GM23338 (cell line): ENCODE results near the gene GALC. TPM values are rescaled to one million over a fixed set of nuclear protein-coding genes. Genes with fewer than 3 reads are reported as not detected.

Experiments
- ATAC-seq: fragments of 200-7000 bp; cut with Tn5 transposase; 3 replicates; pipeline ENCODE4 v1.9.1; 2020
- DNase-seq: peaks from one replicate; pipeline ENCODE4 v3.0.0-alpha.2; 2015; ENCODE audit warnings: low spot score
- H2AFZ ChIP-seq: fragments of 200-600 bp; sonication (generic); 2 replicates; pipeline ENCODE4 v1.8.0; 2016; ENCODE audit warnings: antibody characterized with exemption, mild to moderate bottlenecking, moderate library complexity
- H3F3A ChIP-seq: fragments of 200-600 bp; sonication (generic); replicated peaks from 2 replicates; pipeline ENCODE4 v1.8.0; 2017; ENCODE audit warnings: antibody characterized with exemption, mixed run types, low read depth
- H3K27ac ChIP-seq: fragments of 200-600 bp; sonication (generic); 2 replicates; pipeline ENCODE4 v1.6.1; 2016; ENCODE audit warnings: low read depth
- H3K27me3 ChIP-seq: fragments of 200-600 bp; sonication (generic); 2 replicates; pipeline ENCODE4 v1.8.0; 2016; ENCODE audit warnings: mild to moderate bottlenecking, mixed run types, moderate library complexity; ENCODE audit not compliant: insufficient read depth
- H3K36me3 ChIP-seq: fragments of 200-600 bp; sonication (generic); 2 replicates; pipeline ENCODE4 v1.8.0; 2016; ENCODE audit warnings: mild to moderate bottlenecking; ENCODE audit not compliant: insufficient read depth
- H3K4me1 ChIP-seq: fragments of 200-600 bp; sonication (generic); 2 replicates; pipeline ENCODE4 v1.8.0; 2016; ENCODE audit warnings: mild to moderate bottlenecking, moderate library complexity; ENCODE audit not compliant: insufficient read depth
- H3K4me2 ChIP-seq: fragments of 200-600 bp; sonication (generic); 2 replicates; pipeline ENCODE4 v1.7.1; 2017; ENCODE audit warnings: mixed run types
- H3K4me3 ChIP-seq: fragments of 200-600 bp; sonication (generic); 2 replicates; pipeline ENCODE4 v1.6.1; 2016; ENCODE audit warnings: mixed run types
- H3K79me2 ChIP-seq: fragments of 200-600 bp; sonication (generic); replicated peaks from 2 replicates; pipeline ENCODE4 v1.8.0; 2017; ENCODE audit warnings: mild to moderate bottlenecking; ENCODE audit not compliant: insufficient read depth
- H3K9me2 ChIP-seq: fragments of 200-600 bp; sonication (generic); 2 replicates; pipeline ENCODE4 v1.8.0; 2017; ENCODE audit not compliant: insufficient read depth
- H4K20me1 ChIP-seq: fragments of 200-600 bp; sonication (generic); replicated peaks from 2 replicates; pipeline ENCODE4 v1.8.0; 2017; ENCODE audit warnings: mild to moderate bottlenecking; ENCODE audit not compliant: insufficient read depth
- H3K27ac Mint-ChIP-seq: 2 replicates; pipeline ENCODE4 v1.8.0; 2020; ENCODE audit warnings: inconsistent platforms, mild to moderate bottlenecking, moderate library complexity, mixed read lengths
- H3K27me3 Mint-ChIP-seq: 3 replicates; pipeline ENCODE4 v1.8.0; 2022; ENCODE audit warnings: low read depth, mild to moderate bottlenecking, moderate library complexity, mixed read lengths, inconsistent platforms; ENCODE audit not compliant: insufficient read depth, poor library complexity
- H3K36me3 Mint-ChIP-seq: 3 replicates; pipeline ENCODE4 v1.8.0; 2021; ENCODE audit warnings: low read depth, mild to moderate bottlenecking, inconsistent platforms, moderate library complexity, mixed read lengths
- H3K4me1 Mint-ChIP-seq: 3 replicates; pipeline ENCODE4 v1.8.0; 2020; ENCODE audit warnings: mild to moderate bottlenecking, inconsistent platforms, mixed read lengths
- H3K4me3 Mint-ChIP-seq: 3 replicates; pipeline ENCODE4 v1.8.0; 2021; ENCODE audit warnings: moderate library complexity, mild to moderate bottlenecking, inconsistent platforms, mixed read lengths
- H3K9me3 Mint-ChIP-seq: 3 replicates; pipeline ENCODE4 v1.8.0; 2020; ENCODE audit warnings: moderate library complexity, mild to moderate bottlenecking, inconsistent platforms, mixed read lengths
- EZH2 ChIP-seq: fragments of 200-600 bp; sonication (generic); IDR thresholded peaks from one replicate; pipeline ENCODE4 v1.8.0; 2017; ENCODE audit warnings: antibody characterized with exemption, mild to moderate bottlenecking, low read depth; ENCODE audit not compliant: unreplicated experiment
- EZH2phosphoT487 ChIP-seq: fragments of 200-600 bp; sonication (generic); IDR thresholded peaks from one replicate; pipeline ENCODE4 v1.8.1; 2018; ENCODE audit warnings: antibody characterized with exemption; ENCODE audit not compliant: unreplicated experiment
- NANOG ChIP-seq: IDR thresholded peaks from 2 replicates; pipeline ENCODE4 v1.6.1; 2016; ENCODE audit warnings: antibody characterized with exemption, borderline replicate concordance
- POLR2AphosphoS5 ChIP-seq: IDR thresholded peaks from 2 replicates; pipeline ENCODE4 v1.6.1; 2016; ENCODE audit warnings: antibody characterized with exemption, low read depth
- REST ChIP-seq: IDR thresholded peaks from one replicate; pipeline ENCODE4 v1.6.1; 2018; ENCODE audit warnings: antibody characterized with exemption; ENCODE audit not compliant: unreplicated experiment
- STAT1 ChIP-seq: IDR thresholded peaks from one replicate; pipeline ENCODE4 v1.6.1; 2016; ENCODE audit warnings: antibody characterized with exemption; ENCODE audit not compliant: unreplicated experiment
- ZNF114 ChIP-seq: fragments of 250-450 bp; sonication (Bioruptor Pico); IDR thresholded peaks from 2 replicates; pipeline ENCODE4 v1.5.0; 2020; ENCODE audit warnings: mild to moderate bottlenecking, moderate library complexity
- ZNF331 ChIP-seq: fragments of 250-450 bp; sonication (Bioruptor Pico); IDR thresholded peaks from 2 replicates; pipeline ENCODE4 v1.5.0; 2020; ENCODE audit warnings: low read depth, mild to moderate bottlenecking, moderate library complexity
- ZNF462 ChIP-seq: fragments of 250-450 bp; sonication (Bioruptor Pico); IDR thresholded peaks from 2 replicates; pipeline ENCODE4 v1.5.0; 2020; ENCODE audit warnings: mild to moderate bottlenecking, moderate library complexity
- polyA plus RNA-seq: library from polyadenylated mRNA; unstranded; fragments of >200 nt; fragmentation: Nextera tagmentation; extraction: Ambion mirVana; gene quantifications from 2 replicates; pipeline ENCODE4 v1.2.1, GENCODE V29; 2016
- total RNA-seq: library from RNA; depleted of rRNA; stranded (reverse); fragments of >200 nt; shearing (Covaris generic); gene quantifications from 2 replicates; pipeline ENCODE4 v1.2.3, GENCODE V29; 2014
- TF ChIP-seq, protein P1 (sequence below): IDR thresholded peaks from 2 replicates; pipeline ENCODE4 v1.6.1; 2016; ENCODE audit warnings: antibody characterized with exemption

Gene GALC
- total and polyA plus RNA-seq, 2 experiments from 2014 or later: 3.4 to 12.9 TPM

DNA sequence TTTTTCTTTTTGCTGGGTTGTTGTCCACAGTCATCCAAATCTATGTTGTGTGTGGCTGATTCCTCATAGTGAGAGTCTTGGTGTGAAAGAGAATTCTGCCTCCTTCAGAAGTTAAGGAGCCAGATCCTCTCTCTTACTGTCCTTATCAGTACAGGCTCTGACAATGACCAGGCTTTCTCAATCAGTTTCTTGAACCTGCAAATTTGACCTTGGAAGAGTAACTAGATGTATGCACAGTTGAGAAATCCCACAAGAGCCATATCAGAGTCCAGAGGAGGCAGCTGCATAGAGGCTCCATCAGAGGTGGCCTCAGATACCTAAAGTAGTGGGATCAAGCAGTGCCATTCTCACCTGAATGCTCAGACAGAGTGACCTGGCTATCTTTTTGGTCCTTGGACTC lies 5.5 kb upstream of the GALC start:
- DNase-seq: no peak
- Histone ChIP-seq H4K20me1 (no peaks in the 10 kb centered on the region), H3K27ac (no peak overlapping the region), H3K79me2 (no peaks in the 10 kb centered on the region), H3K4me1 (no peaks in the 10 kb centered on the region), H3K36me3 (no peaks in the 10 kb centered on the region), H3K27me3 (no peaks in the 10 kb centered on the region), H3K4me2 (no peak overlapping the region), H3F3A (no peaks in the 10 kb centered on the region), H3K9me2 (no peaks in the 10 kb centered on the region; the same call in 1 of the 2 replicates), H2AFZ (no peak overlapping the region), H3K4me3 (no peak overlapping the region)
- TF ChIP-seq EZH2 (no peak), POLR2AphosphoS5 (no peak), ZNF114 (CRISPR knock-in tag) (no peak), ZNF331 (CRISPR knock-in tag) (no peak), EZH2phosphoT487 (no peak), NANOG (no peak), ZNF462 (CRISPR knock-in tag) (no peak), REST (no peak), STAT1 (no peak)
- TF ChIP-seq, protein P1, sequence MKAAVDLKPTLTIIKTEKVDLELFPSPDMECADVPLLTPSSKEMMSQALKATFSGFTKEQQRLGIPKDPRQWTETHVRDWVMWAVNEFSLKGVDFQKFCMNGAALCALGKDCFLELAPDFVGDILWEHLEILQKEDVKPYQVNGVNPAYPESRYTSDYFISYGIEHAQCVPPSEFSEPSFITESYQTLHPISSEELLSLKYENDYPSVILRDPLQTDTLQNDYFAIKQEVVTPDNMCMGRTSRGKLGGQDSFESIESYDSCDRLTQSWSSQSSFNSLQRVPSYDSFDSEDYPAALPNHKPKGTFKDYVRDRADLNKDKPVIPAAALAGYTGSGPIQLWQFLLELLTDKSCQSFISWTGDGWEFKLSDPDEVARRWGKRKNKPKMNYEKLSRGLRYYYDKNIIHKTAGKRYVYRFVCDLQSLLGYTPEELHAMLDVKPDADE: no peak
- Mint-ChIP-seq H3K27me3 (peaks cover 1% of the 10 kb centered on the region), H3K36me3 (no peaks in the 10 kb centered on the region), H3K9me3 (no peaks in the 10 kb centered on the region), H3K4me1 (peaks cover 9% of the 10 kb centered on the region; the same call in 2 of the 3 replicates), H3K27ac (no peak overlapping the region), H3K4me3 (no peak overlapping the region)
- ATAC-seq: no peak
